BJ (cell line): ENCODE measurements around the gene F12. TPM values are rescaled to one million over a fixed set of nuclear protein-coding genes. Genes with fewer than 3 reads are reported as not detected.

ENCODE experiments used
- CTCF ChIA-PET: fragments of 350-600 bp; formaldehyde crosslinking; extraction: SDS; loops from one replicate; lab custom pipeline; 2021; ENCODE audit warnings: antibody characterized with exemption, inconsistent platforms; lab: Yijun Ruan, JAX
- POLR2A ChIA-PET: fragments of 300-600 bp; sonication (Branson Sonifier 250); formaldehyde crosslinking; extraction: SDS; loops from one replicate; lab custom pipeline; 2021; ENCODE audit warnings: antibody characterized with exemption; lab: Charles Lee
- DNase-seq: peaks from one replicate; pipeline ENCODE4 v3.0.0-alpha.2; 2011; ENCODE audit warnings: low read depth
- H3K27me3 ChIP-seq: 2 replicates; pipeline ENCODE4 v1.6.0; 2011; ENCODE audit warnings: low read length; ENCODE audit not compliant: control insufficient read depth, insufficient read depth
- H3K36me3 ChIP-seq: 2 replicates; pipeline ENCODE4 v1.5.1; 2011; ENCODE audit warnings: low read length; ENCODE audit not compliant: control insufficient read depth, insufficient read depth
- H3K4me3 ChIP-seq: 2 replicates; pipeline ENCODE4 v1.5.1; 2011; ENCODE audit warnings: low read depth, mild to moderate bottlenecking, control low read depth, low read length
- polyA plus RNA-seq: library from polyadenylated mRNA; depleted of rRNA; stranded (reverse); fragments of >200 nt; gene quantifications from 2 replicates; pipeline ENCODE4 v1.2.3, GENCODE V29; 2011
- TF ChIP-seq, protein P1 (sequence below): IDR thresholded peaks from 2 replicates; pipeline ENCODE4 v1.5.1; 2011; ENCODE audit warnings: low read depth, mild to moderate bottlenecking, control low read depth, inconsistent platforms, low read length, moderate library complexity; ENCODE audit not compliant: insufficient read depth

Gene F12
- polyA plus RNA-seq, 1 experiment = 0.69 TPM

DNA sequence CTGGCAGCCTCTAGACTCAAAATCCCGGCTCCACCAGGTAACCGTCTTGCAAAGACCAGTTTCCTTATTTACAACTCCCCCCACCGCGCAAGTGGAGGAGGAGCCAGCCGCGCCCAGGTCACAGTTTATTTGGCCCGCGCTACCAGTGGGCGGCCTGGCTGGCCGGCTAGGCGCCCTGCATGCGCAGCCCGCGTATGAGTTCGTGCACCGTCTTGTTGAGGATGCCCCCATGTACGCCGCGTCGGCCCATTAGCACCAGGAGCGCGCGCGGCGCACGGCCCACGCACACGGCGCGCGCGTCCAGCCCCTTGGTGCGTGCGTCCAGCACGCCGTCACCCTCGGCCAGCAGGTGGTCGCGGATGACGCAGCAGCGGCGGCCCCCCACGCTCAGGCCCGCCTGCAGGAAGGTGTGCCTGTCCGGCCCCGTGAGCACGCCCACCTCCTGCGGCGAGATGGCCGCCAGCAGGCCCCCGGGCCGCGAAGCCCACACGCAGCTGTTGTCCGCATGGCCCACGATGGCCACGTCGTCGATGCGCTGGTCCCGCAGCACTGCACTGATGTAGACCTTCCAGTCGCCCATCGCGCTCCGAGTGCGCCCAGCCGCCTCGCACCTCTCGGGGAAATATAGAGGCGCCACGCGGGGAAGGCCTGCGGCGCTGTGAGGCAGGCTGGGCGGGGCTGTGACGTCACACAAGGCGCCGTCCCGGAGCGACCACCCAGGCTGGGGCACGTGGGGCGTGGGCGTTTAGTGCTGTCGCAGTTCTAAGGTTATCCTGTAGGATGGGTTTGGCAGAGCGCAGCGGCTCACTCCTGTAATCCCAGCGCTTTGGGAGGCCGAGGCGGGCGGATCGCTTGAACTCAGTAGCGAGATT lies 9.1 kb downstream of the F12 start, which contains the start of gene PFN3:
Gene PFN3 (minus strand): TSS at position 665 of the 872 bp plus-strand sequence. CDS start 85 bp downstream, at position 580.
- TF ChIP-seq, protein P1, sequence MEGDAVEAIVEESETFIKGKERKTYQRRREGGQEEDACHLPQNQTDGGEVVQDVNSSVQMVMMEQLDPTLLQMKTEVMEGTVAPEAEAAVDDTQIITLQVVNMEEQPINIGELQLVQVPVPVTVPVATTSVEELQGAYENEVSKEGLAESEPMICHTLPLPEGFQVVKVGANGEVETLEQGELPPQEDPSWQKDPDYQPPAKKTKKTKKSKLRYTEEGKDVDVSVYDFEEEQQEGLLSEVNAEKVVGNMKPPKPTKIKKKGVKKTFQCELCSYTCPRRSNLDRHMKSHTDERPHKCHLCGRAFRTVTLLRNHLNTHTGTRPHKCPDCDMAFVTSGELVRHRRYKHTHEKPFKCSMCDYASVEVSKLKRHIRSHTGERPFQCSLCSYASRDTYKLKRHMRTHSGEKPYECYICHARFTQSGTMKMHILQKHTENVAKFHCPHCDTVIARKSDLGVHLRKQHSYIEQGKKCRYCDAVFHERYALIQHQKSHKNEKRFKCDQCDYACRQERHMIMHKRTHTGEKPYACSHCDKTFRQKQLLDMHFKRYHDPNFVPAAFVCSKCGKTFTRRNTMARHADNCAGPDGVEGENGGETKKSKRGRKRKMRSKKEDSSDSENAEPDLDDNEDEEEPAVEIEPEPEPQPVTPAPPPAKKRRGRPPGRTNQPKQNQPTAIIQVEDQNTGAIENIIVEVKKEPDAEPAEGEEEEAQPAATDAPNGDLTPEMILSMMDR = no peak
- Histone ChIP-seq H3K4me3 (no peak within 1 kb of the TSS), H3K27me3 (peaks cover 37% of the 10 kb centered on the region), H3K36me3 (no peaks in the 10 kb centered on the region)
- ChIA-PET CTCF (interaction anchor here (0.7 to 10.0 kb wide), 3 partner anchors 7 to 52 kb away, joined by 3 to 352 read pairs (median 187); partner anchors contain the start of gene PRR7), POLR2A (no interaction called here)
- DNase-seq = no peak

DNA sequence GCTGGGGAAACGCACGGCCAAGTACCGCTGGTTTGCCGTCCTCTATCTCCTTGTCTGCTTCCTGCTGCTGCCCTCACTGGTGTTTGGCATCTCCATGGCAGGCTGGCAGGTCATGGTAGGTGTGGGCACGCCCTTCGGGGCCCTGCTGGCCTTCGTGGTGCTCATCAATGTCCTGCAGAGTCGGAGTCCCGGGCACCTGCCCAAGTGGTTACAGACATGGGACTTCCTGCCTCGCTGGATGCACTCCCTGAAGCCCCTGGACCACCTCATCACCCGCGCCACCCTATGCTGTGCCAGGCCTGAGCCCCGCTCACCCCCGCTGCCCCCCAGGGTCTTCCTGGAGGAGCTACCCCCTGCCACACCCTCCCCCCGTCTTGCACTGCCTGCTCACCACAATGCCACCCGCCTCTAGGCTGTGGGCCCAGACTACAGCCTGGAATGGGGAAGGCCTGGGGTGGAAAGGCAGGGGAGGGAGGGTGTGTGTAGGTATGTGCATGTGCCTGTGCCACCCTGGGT lies 11.4 kb downstream of the F12 start:
- H3K27me3 ChIP-seq = peaks cover 35% of the 10 kb centered on the region
- POLR2A ChIA-PET = no interaction called here
- H3K4me3 ChIP-seq = no peak overlapping the region
- no peaks in the 10 kb centered on the region for H3K36me3 ChIP-seq
- TF ChIP-seq, protein P1 = no peak
- CTCF ChIA-PET = interaction anchor here (0.6 to 3.2 kb wide), 5 partner anchors 8 to 499 kb away, joined by 3 to 14 read pairs (median 3); no protein-coding TSS in a partner anchor
- no peak for DNase-seq

DNA sequence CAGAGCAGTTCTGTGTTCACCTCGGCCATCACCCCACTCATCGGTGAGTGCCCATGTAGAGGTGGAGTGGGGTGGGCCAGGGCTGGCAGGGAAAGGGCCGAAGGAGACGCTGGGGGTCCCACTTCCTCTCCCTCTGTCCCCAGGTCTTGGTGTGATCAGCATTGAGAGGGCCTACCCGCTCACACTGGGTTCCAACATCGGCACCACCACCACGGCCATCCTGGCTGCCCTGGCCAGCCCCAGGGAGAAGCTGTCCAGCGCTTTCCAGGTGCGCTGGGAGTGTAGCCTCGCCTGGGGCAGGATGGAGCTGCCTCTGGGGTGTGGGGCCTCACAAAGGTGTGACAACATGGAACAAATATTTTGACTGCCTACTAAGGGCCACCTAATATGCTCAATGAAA lies 12.6 kb downstream of the F12 start:
- ChIA-PET POLR2A (no interaction called here), CTCF (interaction anchor here (3.2 to 9.1 kb wide), 2 partner anchors 8 to 58 kb away, joined by 14 to 187 read pairs; partner anchors contain the start of genes F12 and PFN3)
- DNase-seq = no peak
- H3K36me3 ChIP-seq = no peaks in the 10 kb centered on the region
- no peak overlapping the region for H3K4me3 ChIP-seq
- TF ChIP-seq, protein P1 = no peak
- H3K27me3 ChIP-seq = peaks cover 27% of the 10 kb centered on the region

DNA sequence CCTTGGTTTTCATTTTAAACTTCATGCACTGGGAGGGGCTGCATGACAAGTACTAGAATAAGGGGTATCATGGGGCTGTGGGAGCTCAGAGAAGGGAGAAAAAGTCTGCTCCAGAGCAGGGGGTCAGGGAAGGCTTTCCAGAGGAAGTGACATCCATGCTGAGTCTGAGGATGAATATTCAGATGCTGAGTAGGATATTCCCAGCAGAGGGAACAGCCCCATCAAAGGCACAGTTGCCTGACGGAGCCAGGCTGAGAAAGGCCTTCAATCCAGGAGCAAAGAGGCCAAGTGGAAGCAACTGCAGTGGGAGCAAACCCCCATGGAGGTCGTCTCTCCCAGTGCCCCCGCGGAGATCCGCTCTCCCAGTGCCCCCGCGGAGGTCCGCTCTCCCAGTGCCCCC lies 13.3 kb downstream of the F12 start:
- H3K27me3 ChIP-seq = peaks cover 25% of the 10 kb centered on the region
- H3K36me3 ChIP-seq = no peaks in the 10 kb centered on the region
- no peak for DNase-seq

More for the DNA sequence above, 13.3 kb downstream of the F12 start:
- TF ChIP-seq, protein P1 = no peak
- ChIA-PET POLR2A (no interaction called here), CTCF (interaction anchor here (3.2 to 9.1 kb wide), 3 partner anchors 9 to 105 kb away, joined by 14 to 187 read pairs (median 16); partner anchors contain the start of genes F12 and PFN3)
- H3K4me3 ChIP-seq = no peak overlapping the region
